Measurements from ENCODE around the gene RTBDN. TPM values are rescaled to one million over a fixed set of nuclear protein-coding genes. Genes with fewer than 3 reads are reported as not detected.

Gene RTBDN
- total and polyA plus RNA-seq, 2 of the 8 experiments (the other 6 are each of a cell fraction or from before 2014, with no cell fraction given) = 4.0 to 4.8 TPM

- TF ChIP-seq FOSL1 (IDR thresholded peaks at IDR 0.05; ENCODE audit: insufficient read depth, low read depth, low read length) (no peak), EGR1 (IDR thresholded peaks at IDR 0.05; ENCODE audit: borderline replicate concordance, low read depth, low read length) (no peak), KDM4A (IDR thresholded peaks at IDR 0.05; ENCODE audit: low read depth, low read length, severe bottlenecking) (no peak), SIX5 (IDR thresholded peaks at IDR 0.05; ENCODE audit: low read depth, low read length) (no peak), CEBPB (IDR thresholded peaks at IDR 0.05; ENCODE audit: low read depth, low read length) (no peak), ASH2L (IDR thresholded peaks at IDR 0.05; ENCODE audit: low read length) (peak; percentile 34), TAF1 (IDR thresholded peaks at IDR 0.05; ENCODE audit: low read depth, low read length) (peak; percentile 93), GTF2F1 (IDR thresholded peaks at IDR 0.05; ENCODE audit: borderline replicate concordance, low read depth, low read length) (0 out of 2 replicates have a peak, but pooled peaks have one; percentile 62), POLR2AphosphoS5 (IDR thresholded peaks at IDR 0.05; ENCODE audit: low read depth, low read length) (peak; percentile 99), POU5F1 (IDR thresholded peaks at IDR 0.05; ENCODE audit: low read depth, low read length) (no peak), SP1 (IDR thresholded peaks at IDR 0.05; ENCODE audit: low read depth, low read length) (0 out of 2 replicates have a peak, but pooled peaks have one; percentile 19), POLR2A (IDR thresholded peaks at IDR 0.05; ENCODE audit: control extremely low read depth in 1 of 2, low read depth in 2 of 2, low read length in 2 of 2) (peak; percentile 95 to 99), YY1 (IDR thresholded peaks at IDR 0.05; ENCODE audit: low read depth, low read length) (no peak)
Measured at GRCh38 chr19:12791345-12792050, 42.9 kb downstream of the RTBDN start, which contains the start of gene JUNB (continued).

Measured in H1 (cell line).